HFF-Myc (cell line): ENCODE results near the gene RBM15B.

ENCODE experiments used
- DNase-seq: peaks from one replicate; pipeline ENCODE4 v3.0.0-alpha.2; 2011; ENCODE audit warnings: low read depth; ENCODE audit errors: extremely low read depth
- H3K4me3 ChIP-seq: replicated peaks from 2 replicates; pipeline ENCODE4 v1.5.1; 2011; ENCODE audit warnings: low read depth, mild to moderate bottlenecking, control low read depth, low read length
- CTCF ChIP-seq: IDR thresholded peaks from 2 replicates; pipeline ENCODE4 v1.5.1; 2012; ENCODE audit warnings: mild to moderate bottlenecking, low read depth, low read length, control low read depth; ENCODE audit errors: missing control alignments

RBM15B gene

GRCh38 chr3:51382076-51382745 lies 8.9 kb upstream of the RBM15B start:
- TF ChIP-seq CTCF = no peak
- H3K4me3 ChIP-seq = no peak overlapping the region
- DNase-seq = no peak

GRCh38 chr3:51382947-51383578 lies 8.0 kb upstream of the RBM15B start:
- DNase-seq = no peak
- no peak for TF ChIP-seq CTCF
- peak overlapping the region; percentile 97 for H3K4me3 ChIP-seq

GRCh38 chr3:51384055-51384725 lies 6.9 kb upstream of the RBM15B start:
- no peak for TF ChIP-seq CTCF
- H3K4me3 ChIP-seq = peak overlapping the region; percentile 97
- no peak for DNase-seq

GRCh38 chr3:51384726-51385473 lies 6.2 kb upstream of the RBM15B start, which contains the start of gene MANF:
Gene MANF, plus strand, starts transcription at chr3:51385291. Its CDS starts 52 bp downstream, at chr3:51385343.
- H3K4me3 ChIP-seq = peak within 1 kb of the TSS; percentile 97
- TF ChIP-seq CTCF = no peak
- peak; percentile 92 for DNase-seq

- no peak for TF ChIP-seq CTCF
- peak overlapping the region; percentile 97 for H3K4me3 ChIP-seq
- no peak for DNase-seq
Observed at GRCh38 chr3:51385621-51386091, 5.4 kb upstream of the RBM15B start.

- no peak for DNase-seq
- peak overlapping the region; percentile 97 for H3K4me3 ChIP-seq
- no peak for TF ChIP-seq CTCF
Observed at GRCh38 chr3:51386159-51386851, 4.8 kb upstream of the RBM15B start.
